Skin epidermis (tissue), 12 donors: ENCODE results near the gene TMPRSS3.

Experiments
- H3K27ac ChIP-seq, 21 experiments: fragments of 200-600 bp; sonication (generic) in 11 of 21; one replicate each; pipeline ENCODE4 v1.5.0; 2020; ENCODE audit warnings: mild to moderate bottlenecking in 3 of 21, inconsistent platforms in 2 of 21, moderate library complexity in 2 of 21
- H3K4me3 ChIP-seq, 7 experiments: fragments of 200-600 bp; sonication (generic) in 2 of 7; one replicate each; pipeline ENCODE4 v1.5.0; 2020; ENCODE audit warnings: inconsistent platforms in 2 of 7, mild to moderate bottlenecking in 2 of 7, moderate library complexity in 1 of 7

Gene TMPRSS3

GRCh38 chr21:42395905-42396651, at the start of gene TMPRSS3:
Gene TMPRSS3, minus strand, starts transcription at chr21:42396052. Its CDS starts 635 bp downstream, at chr21:42395417.
- H3K27ac ChIP-seq = no peak within 1 kb of the TSS
- no peak within 1 kb of the TSS for H3K4me3 ChIP-seq

GRCh38 chr21:42445311-42445710, 49.5 kb upstream of the TMPRSS3 start:
- Histone ChIP-seq H3K4me3 (no peak overlapping the region), H3K27ac (no peak overlapping the region)

GRCh38 chr21:42444745-42445059, 48.9 kb upstream of the TMPRSS3 start:
- Histone ChIP-seq H3K4me3 (no peak overlapping the region), H3K27ac (no peak overlapping the region)

GRCh38 chr21:42443876-42444744, 48.3 kb upstream of the TMPRSS3 start:
- Histone ChIP-seq H3K4me3 (no peak overlapping the region), H3K27ac (no peak overlapping the region)

GRCh38 chr21:42443181-42443785, 47.4 kb upstream of the TMPRSS3 start:
- H3K27ac ChIP-seq = no peak overlapping the region
- H3K4me3 ChIP-seq = no peak overlapping the region

GRCh38 chr21:42441963-42442362, 46.1 kb upstream of the TMPRSS3 start:
- Histone ChIP-seq H3K4me3 (no peak overlapping the region), H3K27ac (no peak overlapping the region)

- Histone ChIP-seq H3K27ac (peak overlapping the region in 1 of 21 experiments; percentile 16), H3K4me3 (no peak overlapping the region)
Measured at GRCh38 chr21:42440187-42440792, 44.4 kb upstream of the TMPRSS3 start.

GRCh38 chr21:42439284-42440186, 43.7 kb upstream of the TMPRSS3 start:
- H3K27ac ChIP-seq = peak overlapping the region in 1 of 21 experiments; percentile 16
- H3K4me3 ChIP-seq = no peak overlapping the region

GRCh38 chr21:42438316-42439205, 42.7 kb upstream of the TMPRSS3 start:
- Histone ChIP-seq H3K27ac (no peak overlapping the region), H3K4me3 (no peak overlapping the region)

GRCh38 chr21:42437786-42438185, 41.9 kb upstream of the TMPRSS3 start:
- H3K27ac ChIP-seq = no peak overlapping the region
- H3K4me3 ChIP-seq = no peak overlapping the region

GRCh38 chr21:42436914-42437313, 41.1 kb upstream of the TMPRSS3 start:
- Histone ChIP-seq H3K4me3 (no peak overlapping the region), H3K27ac (no peak overlapping the region)

- Histone ChIP-seq H3K4me3 (no peak overlapping the region), H3K27ac (no peak overlapping the region)
Measured at GRCh38 chr21:42435833-42436232, 40.0 kb upstream of the TMPRSS3 start.

- Histone ChIP-seq H3K4me3 (no peak overlapping the region), H3K27ac (no peak overlapping the region)
Measured at GRCh38 chr21:42435401-42435800, 39.5 kb upstream of the TMPRSS3 start.

- Histone ChIP-seq H3K4me3 (no peak overlapping the region), H3K27ac (no peak overlapping the region)
Measured at GRCh38 chr21:42434884-42435283, 39.0 kb upstream of the TMPRSS3 start.

GRCh38 chr21:42433946-42434551, 38.2 kb upstream of the TMPRSS3 start:
- Histone ChIP-seq H3K4me3 (no peak overlapping the region), H3K27ac (no peak overlapping the region)

GRCh38 chr21:42432695-42433094, 36.8 kb upstream of the TMPRSS3 start:
- Histone ChIP-seq H3K27ac (no peak overlapping the region), H3K4me3 (no peak overlapping the region)

GRCh38 chr21:42431196-42431595, 35.3 kb upstream of the TMPRSS3 start:
- no peak overlapping the region for H3K27ac ChIP-seq
- H3K4me3 ChIP-seq = no peak overlapping the region

- Histone ChIP-seq H3K4me3 (no peak overlapping the region), H3K27ac (no peak overlapping the region)
Measured at GRCh38 chr21:42430521-42430920, 34.7 kb upstream of the TMPRSS3 start.
